ENCODE results near the gene TMEM234. TPM values are rescaled to one million over a fixed set of nuclear protein-coding genes. Genes with fewer than 3 reads are reported as not detected.
"Not testable (repeated sequence)": the region's sequence is repeated elsewhere in the genome, so short reads cannot be mapped to it uniquely, and the experiment has no call there.

Gene TMEM234
- total and polyA plus RNA-seq, 8 donors, result 19.3 to 24.8 (median 21.6) TPM

- no peak overlapping the region for H3K27ac ChIP-seq
- no peak overlapping the region for H3K4me3 ChIP-seq
- ATAC-seq, result no peak
- no peaks in the 10 kb centered on the region for H3K27me3 ChIP-seq
- no peaks in the 10 kb centered on the region for H3K9me3 ChIP-seq
- no peaks in the 10 kb centered on the region for H3K36me3 ChIP-seq
- intact Hi-C loops (cut with DNase I), result no loop called here
- DNase-seq, result no peak
- H3K4me1 ChIP-seq, result peaks cover 0 to 8% of the 10 kb centered on the region in 2 donors
- TF ChIP-seq CTCF (IDR thresholded peaks at IDR 0.05), result no peak
Observed at GRCh38 chr1:32263744-32264143, 41.6 kb upstream of the TMEM234 start.

GRCh38 chr1:32263236-32263593, 41.1 kb upstream of the TMEM234 start:
- DNase-seq; ATAC-seq; H3K27ac ChIP-seq; intact Hi-C loops (cut with DNase I); H3K36me3 ChIP-seq; H3K27me3 ChIP-seq; H3K9me3 ChIP-seq; H3K4me1 ChIP-seq; H3K4me3 ChIP-seq: not testable (repeated sequence)

- H3K36me3 ChIP-seq, result no peaks in the 10 kb centered on the region
- no peak overlapping the region for H3K27ac ChIP-seq
- intact Hi-C loops (cut with DNase I), result no loop called here
- DNase-seq (no peak), ATAC-seq (no peak)
- H3K4me3 ChIP-seq, result no peak overlapping the region
- peaks cover 0 to 2% of the 10 kb centered on the region in 2 donors for H3K4me1 ChIP-seq
- H3K9me3 ChIP-seq, result no peaks in the 10 kb centered on the region
- no peaks in the 10 kb centered on the region for H3K27me3 ChIP-seq
- no peak for TF ChIP-seq CTCF (IDR thresholded peaks at IDR 0.05)
Observed at GRCh38 chr1:32257227-32257508, 35.0 kb upstream of the TMEM234 start.

- ATAC-seq (no peak), DNase-seq (no peak)
- peaks cover 0 to 4% of the 10 kb centered on the region in 2 donors for H3K4me1 ChIP-seq
- H3K9me3 ChIP-seq, result no peaks in the 10 kb centered on the region
- H3K27me3 ChIP-seq, result no peaks in the 10 kb centered on the region
- no peak overlapping the region for H3K27ac ChIP-seq
- H3K36me3 ChIP-seq, result no peaks in the 10 kb centered on the region
- H3K4me3 ChIP-seq, result no peak overlapping the region
- intact Hi-C loops (cut with DNase I), result no loop called here
- TF ChIP-seq CTCF (IDR thresholded peaks at IDR 0.05), result no peak
Observed at GRCh38 chr1:32256473-32257226, 34.5 kb upstream of the TMEM234 start.

- no peak overlapping the region for H3K4me3 ChIP-seq
- H3K4me1 ChIP-seq, result peaks cover 0 to 16% of the 10 kb centered on the region in 2 donors
- DNase-seq (no peak), ATAC-seq (no peak)
- intact Hi-C loops (cut with DNase I), result no loop called here
- no peaks in the 10 kb centered on the region for H3K36me3 ChIP-seq
- H3K27ac ChIP-seq, result no peak overlapping the region
- TF ChIP-seq CTCF (IDR thresholded peaks at IDR 0.05), result no peak
- H3K9me3 ChIP-seq, result no peaks in the 10 kb centered on the region
- H3K27me3 ChIP-seq, result no peaks in the 10 kb centered on the region
Observed at GRCh38 chr1:32255072-32256071, 33.2 kb upstream of the TMEM234 start.
